HEK293 (cell line): ENCODE data around the gene C6orf141.

ENCODE experiments used
- CTCF ChIA-PET: fragments of 350-600 bp; formaldehyde crosslinking; extraction: SDS; loops from one replicate; lab custom pipeline; 2021; ENCODE audit warnings: antibody characterized with exemption; lab: Yijun Ruan, JAX
- POLR2A ChIA-PET: fragments of 300-600 bp; formaldehyde crosslinking; extraction: SDS; loops from one replicate; lab custom pipeline; 2020; ENCODE audit warnings: antibody characterized with exemption, inconsistent platforms; lab: Yijun Ruan, JAX
- H3K27ac ChIP-seq: fragments of 200-500 bp; sonication (Bioruptor generic); 2 replicates; pipeline ENCODE4 v1.5.1; 2014; ENCODE audit warnings: low read depth, low read length, control low read depth, inconsistent platforms; ENCODE audit errors: extremely low read depth
- H3K36me3 ChIP-seq, 2 experiments: fragments of 200-500 bp in 1 of 2; sonication (Bioruptor generic) in 1 of 2; 1 replicate in 1 of 2; 2 replicates in 1 of 2; pipeline ENCODE4 v1.5.1; 2014 to 2017; ENCODE audit warnings: inconsistent platforms in 2 of 2, low read length in 2 of 2; ENCODE audit not compliant: control insufficient read depth in 2 of 2, insufficient read depth in 1 of 2
- H3K4me1 ChIP-seq: fragments of 200-500 bp; sonication (Bioruptor generic); 2 replicates; pipeline ENCODE4 v1.5.1; 2014; ENCODE audit warnings: mild to moderate bottlenecking, low read length, inconsistent platforms; ENCODE audit not compliant: control insufficient read depth, insufficient read depth
- H3K4me3 ChIP-seq: 2 replicates; pipeline ENCODE4 v1.5.1; 2011; ENCODE audit warnings: low read depth, mild to moderate bottlenecking, control low read depth, low read length, moderate library complexity
- H3K9me3 ChIP-seq: fragments of 200-500 bp; sonication (Bioruptor generic); 2 replicates; pipeline ENCODE4 v1.5.1; 2014; ENCODE audit warnings: low read depth, low read length, inconsistent platforms; ENCODE audit not compliant: control insufficient read depth, insufficient read depth
- HOXA7 ChIP-seq: sonication (generic); formaldehyde crosslinking; IDR thresholded peaks from 2 replicates; pipeline ENCODE4 v1.8.1; 2022; ENCODE audit warnings: missing genetic modification reagents, borderline replicate concordance
- HOXC10 ChIP-seq: sonication (generic); formaldehyde crosslinking; IDR thresholded peaks from 2 replicates; pipeline ENCODE4 v1.8.1; 2023; ENCODE audit warnings: mild to moderate bottlenecking, missing genetic modification reagents
- HOXD13 ChIP-seq: sonication (generic); formaldehyde crosslinking; IDR thresholded peaks from 2 replicates; pipeline ENCODE4 v1.8.0; 2022; ENCODE audit warnings: missing genetic modification reagents, borderline replicate concordance
- KLF10 ChIP-seq: fragments of 450-650 bp; IDR thresholded peaks from 2 replicates; pipeline ENCODE4 v1.5.1; 2018; ENCODE audit warnings: missing biosample characterization, mild to moderate bottlenecking, missing genetic modification characterization
- PATZ1 ChIP-seq: fragments of 450-650 bp; formaldehyde crosslinking; IDR thresholded peaks from 2 replicates; pipeline ENCODE4 v1.5.1; 2016; ENCODE audit warnings: missing biosample characterization, missing genetic modification characterization
- PRDM1 ChIP-seq: fragments of 450-650 bp; formaldehyde crosslinking; IDR thresholded peaks from 2 replicates; pipeline ENCODE4; 2016; ENCODE audit warnings: missing biosample characterization, missing genetic modification characterization
- ZBTB17 ChIP-seq: fragments of 450-650 bp; formaldehyde crosslinking; IDR thresholded peaks from 2 replicates; pipeline ENCODE4 v1.5.1; 2016; ENCODE audit warnings: missing biosample characterization, missing genetic modification characterization
- ZBTB26 ChIP-seq: fragments of 450-650 bp; formaldehyde crosslinking; optimal IDR thresholded peaks from 2 replicates; pipeline ENCODE3; 2016; ENCODE audit warnings: missing biosample characterization, mild to moderate bottlenecking, missing genetic modification characterization
- ZBTB49 ChIP-seq: fragments of 450-650 bp; formaldehyde crosslinking; IDR thresholded peaks from 2 replicates; pipeline ENCODE4 v1.5.1; 2016; ENCODE audit warnings: missing biosample characterization, missing genetic modification characterization, low read depth
- ZEB2 ChIP-seq: fragments of 450-650 bp; formaldehyde crosslinking; IDR thresholded peaks from 2 replicates; pipeline ENCODE4 v1.5.1; 2016; ENCODE audit warnings: missing biosample characterization, missing genetic modification characterization
- ZNF10 ChIP-seq: fragments of 450-650 bp; formaldehyde crosslinking; IDR thresholded peaks from 2 replicates; pipeline ENCODE4 v1.5.1; 2017; ENCODE audit warnings: missing biosample characterization, missing genetic modification characterization
- ZNF146 ChIP-seq: fragments of 450-650 bp; formaldehyde crosslinking; IDR thresholded peaks from 2 replicates; pipeline ENCODE4 v1.5.1; 2016; ENCODE audit warnings: missing biosample characterization, missing genetic modification characterization
- ZNF148 ChIP-seq: fragments of 450-650 bp; formaldehyde crosslinking; IDR thresholded peaks from 2 replicates; pipeline ENCODE4 v1.5.0; 2017; ENCODE audit warnings: missing biosample characterization, missing genetic modification characterization, borderline replicate concordance
- ZNF175 ChIP-seq: fragments of 450-650 bp; formaldehyde crosslinking; IDR thresholded peaks from 2 replicates; pipeline ENCODE4 v1.5.1; 2016; ENCODE audit warnings: missing biosample characterization, missing genetic modification characterization
- ZNF2 ChIP-seq: fragments of 450-650 bp; formaldehyde crosslinking; IDR thresholded peaks from 2 replicates; pipeline ENCODE4 v1.5.1; 2016; ENCODE audit warnings: missing biosample characterization, missing genetic modification characterization
- ZNF211 ChIP-seq: fragments of 450-650 bp; formaldehyde crosslinking; IDR thresholded peaks from 2 replicates; pipeline ENCODE4 v1.5.1; 2016; ENCODE audit warnings: low read depth, missing biosample characterization, missing genetic modification characterization
- ZNF248 ChIP-seq: fragments of 450-650 bp; formaldehyde crosslinking; IDR thresholded peaks from 2 replicates; pipeline ENCODE4 v1.5.1; 2017; ENCODE audit warnings: missing biosample characterization, missing genetic modification characterization
- ZNF274 ChIP-seq, 2 experiments: fragments of 200-500 bp in 1 of 2; fragments of 450-650 bp in 1 of 2; sonication (Bioruptor generic) in 1 of 2; formaldehyde crosslinking in 1 of 2; IDR thresholded peaks; 2 replicates each; pipeline versions ENCODE4 v1.5.1 to v1.6.1; 2014 to 2016; ENCODE audit warnings: borderline replicate concordance in 1 of 2, inconsistent platforms in 1 of 2, low read length in 1 of 2, missing biosample characterization in 1 of 2, missing genetic modification characterization in 1 of 2
- ZNF335 ChIP-seq: fragments of 450-650 bp; formaldehyde crosslinking; conservative IDR thresholded peaks from 2 replicates; pipeline ENCODE4 v1.5.1; 2016; ENCODE audit warnings: missing biosample characterization, missing genetic modification characterization
- ZNF423 ChIP-seq: fragments of 450-650 bp; formaldehyde crosslinking; IDR thresholded peaks from 2 replicates; pipeline ENCODE4 v1.5.1; 2016; ENCODE audit warnings: missing biosample characterization, missing genetic modification characterization
- ZNF561 ChIP-seq: fragments of 450-650 bp; IDR thresholded peaks from 2 replicates; pipeline ENCODE4 v1.5.1; 2018; ENCODE audit warnings: missing biosample characterization, missing genetic modification characterization, borderline replicate concordance
- ZNF600 ChIP-seq: fragments of 450-650 bp; formaldehyde crosslinking; IDR thresholded peaks from 2 replicates; pipeline ENCODE4 v1.5.1; 2016; ENCODE audit warnings: missing biosample characterization, missing genetic modification characterization
- ZNF660 ChIP-seq: fragments of 450-650 bp; IDR thresholded peaks from 2 replicates; pipeline ENCODE4 v1.5.1; 2018; ENCODE audit warnings: missing biosample characterization, mild to moderate bottlenecking, missing genetic modification characterization
- ZNF677 ChIP-seq: fragments of 450-650 bp; IDR thresholded peaks from 2 replicates; pipeline ENCODE4 v1.5.0; 2018; ENCODE audit warnings: missing biosample characterization, mild to moderate bottlenecking, missing genetic modification characterization, moderate library complexity
- ZNF707 ChIP-seq: fragments of 450-650 bp; formaldehyde crosslinking; IDR thresholded peaks from 2 replicates; pipeline ENCODE4 v1.5.1; 2016; ENCODE audit warnings: missing biosample characterization, missing genetic modification characterization
- ZNF777 ChIP-seq: fragments of 450-650 bp; formaldehyde crosslinking; IDR thresholded peaks from 2 replicates; pipeline ENCODE4 v1.5.1; 2017; ENCODE audit warnings: missing biosample characterization, missing genetic modification characterization, borderline replicate concordance
- ZSCAN4 ChIP-seq: fragments of 450-650 bp; formaldehyde crosslinking; IDR thresholded peaks from 2 replicates; pipeline ENCODE4 v1.5.1; 2017; ENCODE audit warnings: missing biosample characterization, missing genetic modification characterization

C6orf141 gene

GRCh38 chr6:49555951-49556350 lies 5.5 kb downstream of the C6orf141 start:
- Histone ChIP-seq H3K4me1 (0 out of 2 replicates have a peak, but pooled peaks cover 3% of the 10 kb centered on the region), H3K9me3 (no peaks in the 10 kb centered on the region), H3K27ac (no peak overlapping the region), H3K36me3 (peaks cover 5 to 10% of the 10 kb centered on the region in 2 experiments; a peak in 2 of 3 replicates), H3K4me3 (no peak overlapping the region)
- no peak for TF ChIP-seq ZNF677 (tag by site-specific recombination)
- TF ChIP-seq HOXC10 (CRISPR knock-in tag), result no peak
- no peak for TF ChIP-seq ZNF777 (tag by site-specific recombination)
- no peak for TF ChIP-seq ZNF146
- no peak for TF ChIP-seq ZNF423
- TF ChIP-seq ZNF2 (tag by site-specific recombination), result no peak
- no peak for TF ChIP-seq ZNF707 (tag by site-specific recombination)
- TF ChIP-seq ZNF211 (tag by site-specific recombination), result no peak
- no peak for TF ChIP-seq PRDM1 (tag by site-specific recombination)
- no peak for TF ChIP-seq ZNF148 (tag by site-specific recombination)
- TF ChIP-seq ZNF600 (tag by site-specific recombination), result no peak
- no peak for TF ChIP-seq ZSCAN4 (tag by site-specific recombination)
- TF ChIP-seq HOXD13, result no peak
- TF ChIP-seq ZBTB26 (tag by site-specific recombination), result no peak
- no peak for TF ChIP-seq ZNF248
- ChIA-PET POLR2A (no interaction called here), CTCF (interaction anchor here (1.7 kb wide), 1 partner anchor 51 kb away, joined by 7 read pairs; no protein-coding TSS in a partner anchor)

- CTCF ChIA-PET, result interaction anchor here (1.7 kb wide), 1 partner anchor 50 kb away, joined by 7 read pairs; no protein-coding TSS in a partner anchor
- H3K9me3 ChIP-seq, result no peaks in the 10 kb centered on the region
- H3K4me1 ChIP-seq, result 0 out of 2 replicates have a peak, but pooled peaks cover 3% of the 10 kb centered on the region
- H3K36me3 ChIP-seq, result peaks cover 5 to 12% of the 10 kb centered on the region in 2 experiments; a peak in 2 of 3 replicates
- H3K4me3 ChIP-seq, result no peak overlapping the region
- no peak overlapping the region for H3K27ac ChIP-seq
- POLR2A ChIA-PET, result no interaction called here
- TF ChIP-seq ZNF335 (tag by site-specific recombination) (no peak), ZEB2 (peak; percentile 81; the same call in 1 of the 2 replicates), PATZ1 (tag by site-specific recombination) (peak; percentile 34; the same call in 1 of the 2 replicates), KLF10 (tag by site-specific recombination) (peak; percentile 83), ZNF660 (tag by site-specific recombination) (no peak), ZBTB49 (tag by site-specific recombination) (no peak), ZBTB17 (0 out of 2 replicates have a peak, but pooled peaks have one; percentile 25), ZNF10 (tag by site-specific recombination) (0 out of 2 replicates have a peak, but pooled peaks have one; percentile 14), ZNF175 (no peak), HOXA7 (CRISPR knock-in tag) (no peak), ZNF561 (tag by site-specific recombination) (no peak), ZNF274 (IDR thresholded peaks at IDR 0.05; ENCODE audit: low read length) (no peak), ZNF274 (tag by site-specific recombination; IDR thresholded peaks at IDR 0.05; ENCODE audit: borderline replicate concordance) (no peak), ZNF146 (no peak)
Observed at GRCh38 chr6:49556429-49556837, 6.0 kb downstream of the C6orf141 start.
